ENCODE data around the gene OR10A6.

Gene OR10A6

GRCh38 chr11:7904917-7905316 lies 26.2 kb downstream of the OR10A6 start:
- H3K23ac ChIP-seq (ENCODE audit: low read length in 2 of 2), result no peak overlapping the region
- 73% methylated on average over 1 of the region's 3 CpGs for WGBS

DNA sequence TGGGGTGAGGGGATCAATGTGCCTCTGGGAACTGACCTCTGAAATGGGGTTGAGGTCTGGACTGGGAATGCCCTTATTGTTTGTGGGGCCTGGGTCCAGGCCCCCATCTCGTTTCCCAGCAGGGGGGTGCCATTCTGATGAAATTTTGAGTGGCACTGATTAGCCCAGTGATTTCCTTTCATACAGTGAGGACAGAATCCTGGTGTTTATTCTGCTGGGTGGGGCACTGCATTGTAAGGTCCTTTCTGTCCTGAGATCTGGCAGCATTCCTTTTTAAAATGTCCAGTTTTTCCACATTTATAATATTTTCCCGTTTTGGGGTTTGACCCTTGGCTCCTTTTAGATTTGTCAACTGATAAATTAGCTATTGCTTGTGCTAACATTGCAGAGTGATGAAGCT lies 27.1 kb downstream of the OR10A6 start:
- peaks cover 8% of the 10 kb centered on the region for H3K4me1 ChIP-seq (ENCODE audit: control insufficient read depth, insufficient read depth, low read depth, low read length)

More at GRCh38 chr11:7904917-7905316, 26.2 kb downstream of the OR10A6 start:
- Histone ChIP-seq H2BK15ac (ENCODE audit: low read depth, poor library complexity, severe bottlenecking) (no peak overlapping the region), H3K36me3 (ENCODE audit: control insufficient read depth in 1 of 2, insufficient read depth in 2 of 2, low read depth in 1 of 2, low read length in 2 of 2) (no peaks in the 10 kb centered on the region), H3K27ac (ENCODE audit: low read length, poor library complexity, severe bottlenecking) (peak overlapping the region; percentile 36), H2BK120ac (ENCODE audit: low read depth, low read length) (no peak overlapping the region), H3K4ac (ENCODE audit: low read depth in 1 of 2, low read length in 2 of 2) (no peak overlapping the region), H3K9ac (ENCODE audit: low read length) (no peak overlapping the region), H3K18ac (ENCODE audit: low read depth in 1 of 2, low read length in 2 of 2) (no peak overlapping the region), H3K4me2 (ENCODE audit: low read length, poor library complexity, severe bottlenecking) (peak overlapping the region; percentile 3), H3K9me3 (ENCODE audit: control insufficient read depth, low read length) (no peaks in the 10 kb centered on the region), H2BK5ac (ENCODE audit: low read depth, low read length, poor library complexity, severe bottlenecking) (no peak overlapping the region), H3K4me3 (ENCODE audit: insufficient read depth in 1 of 2, low read depth in 1 of 2, low read length in 2 of 2) (no peak overlapping the region), H3K14ac (ENCODE audit: low read length in 2 of 2) (no peak overlapping the region), H2BK12ac (ENCODE audit: low read length in 2 of 2) (no peak overlapping the region), H3K27me3 (ENCODE audit: control insufficient read depth in 1 of 2, insufficient read depth in 1 of 2, low read length in 2 of 2) (peaks cover 0 to 12% of the 10 kb centered on the region in 2 experiments), H2AFZ (ENCODE audit: low read depth, low read length) (no peak overlapping the region), H3K4me1 (ENCODE audit: control insufficient read depth, insufficient read depth, low read depth, low read length) (peaks cover 8% of the 10 kb centered on the region), H3K79me1 (replicated peaks; ENCODE audit: low read length, poor library complexity, severe bottlenecking) (no peaks in the 10 kb centered on the region), H4K91ac (ENCODE audit: low read length) (no peak overlapping the region), H4K8ac (ENCODE audit: low read length) (no peak overlapping the region), H2AK5ac (ENCODE audit: low read length, severe bottlenecking) (no peak overlapping the region)
- DNase-seq, result no peak

DNA sequence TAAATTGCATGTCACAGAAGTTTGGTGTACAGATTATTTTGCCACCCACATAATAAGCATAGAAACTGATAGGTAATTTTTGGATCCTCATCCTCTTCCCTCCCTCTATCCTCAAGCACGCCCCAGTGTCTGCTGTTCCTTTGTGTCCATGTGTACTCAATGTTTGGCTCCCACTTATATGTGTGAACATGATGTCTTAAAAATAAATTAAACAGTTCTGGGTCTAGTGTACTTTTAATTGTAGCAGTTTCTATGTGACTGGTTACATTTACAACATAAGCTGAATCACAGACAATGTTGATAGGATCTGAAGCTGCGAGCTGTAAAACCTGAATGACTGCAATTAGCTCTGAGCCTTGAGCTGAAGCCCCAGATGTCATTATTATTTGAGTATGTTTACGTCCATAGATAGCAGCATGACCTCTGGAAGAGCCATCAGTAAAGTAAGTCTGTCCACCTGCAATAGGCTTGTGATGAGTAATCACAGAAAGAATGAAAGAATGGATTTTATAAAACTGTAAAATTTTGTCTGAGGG lies 29.7 kb downstream of the OR10A6 start:
- Histone ChIP-seq H2BK12ac (ENCODE audit: low read length in 2 of 2) (no peak overlapping the region), H3K27ac (ENCODE audit: low read length, poor library complexity, severe bottlenecking) (no peak overlapping the region), H3K18ac (ENCODE audit: low read depth in 1 of 2, low read length in 2 of 2) (no peak overlapping the region), H4K91ac (ENCODE audit: low read length) (no peak overlapping the region), H3K23ac (ENCODE audit: low read length in 2 of 2) (no peak overlapping the region), H2BK120ac (ENCODE audit: low read depth, low read length) (no peak overlapping the region), H3K79me1 (replicated peaks; ENCODE audit: low read length, poor library complexity, severe bottlenecking) (no peaks in the 10 kb centered on the region), H2BK5ac (ENCODE audit: low read depth, low read length, poor library complexity, severe bottlenecking) (no peak overlapping the region), H3K4me2 (ENCODE audit: low read length, poor library complexity, severe bottlenecking) (no peak overlapping the region), H2AK5ac (ENCODE audit: low read length, severe bottlenecking) (no peak overlapping the region), H2BK15ac (ENCODE audit: low read depth, poor library complexity, severe bottlenecking) (no peak overlapping the region), H3K14ac (ENCODE audit: low read length in 2 of 2) (no peak overlapping the region), H4K8ac (ENCODE audit: low read length) (no peak overlapping the region), H3K9ac (ENCODE audit: low read length) (no peak overlapping the region), H3K4me3 (ENCODE audit: insufficient read depth in 1 of 2, low read depth in 1 of 2, low read length in 2 of 2) (no peak overlapping the region), H3K36me3 (ENCODE audit: control insufficient read depth in 1 of 2, insufficient read depth in 2 of 2, low read depth in 1 of 2, low read length in 2 of 2) (no peaks in the 10 kb centered on the region), H3K4ac (ENCODE audit: low read depth in 1 of 2, low read length in 2 of 2) (no peak overlapping the region), H3K9me3 (ENCODE audit: control insufficient read depth, low read length) (no peaks in the 10 kb centered on the region), H2AFZ (ENCODE audit: low read depth, low read length) (no peak overlapping the region), H3K27me3 (ENCODE audit: control insufficient read depth in 1 of 2, insufficient read depth in 1 of 2, low read length in 2 of 2) (peaks cover 0 to 12% of the 10 kb centered on the region in 2 experiments), H3K4me1 (ENCODE audit: control insufficient read depth, insufficient read depth, low read depth, low read length) (peaks cover 7% of the 10 kb centered on the region)
- 23% methylated on average over 2 of the region's 3 CpGs for WGBS
- DNase-seq, result no peak

More for the DNA sequence above, 27.1 kb downstream of the OR10A6 start:
- no peak overlapping the region for H3K18ac ChIP-seq (ENCODE audit: low read depth in 1 of 2, low read length in 2 of 2)
- no peak overlapping the region for H4K91ac ChIP-seq (ENCODE audit: low read length)
- WGBS, result 35% methylated on average over 1 of the region's 2 CpGs
- no peak overlapping the region for H2AFZ ChIP-seq (ENCODE audit: low read depth, low read length)
- no peaks in the 10 kb centered on the region for H3K79me1 ChIP-seq (replicated peaks; ENCODE audit: low read length, poor library complexity, severe bottlenecking)
- peaks cover 0 to 12% of the 10 kb centered on the region in 2 experiments for H3K27me3 ChIP-seq (ENCODE audit: control insufficient read depth in 1 of 2, insufficient read depth in 1 of 2, low read length in 2 of 2)
- no peak overlapping the region for H3K9ac ChIP-seq (ENCODE audit: low read length)
- H3K4me3 ChIP-seq (ENCODE audit: insufficient read depth in 1 of 2, low read depth in 1 of 2, low read length in 2 of 2), result no peak overlapping the region
- H3K4ac ChIP-seq (ENCODE audit: low read depth in 1 of 2, low read length in 2 of 2), result no peak overlapping the region
- H3K23ac ChIP-seq (ENCODE audit: low read length in 2 of 2), result no peak overlapping the region
- no peak overlapping the region for H3K14ac ChIP-seq (ENCODE audit: low read length in 2 of 2)
- H2BK5ac ChIP-seq (ENCODE audit: low read depth, low read length, poor library complexity, severe bottlenecking), result no peak overlapping the region
- no peak for DNase-seq
- H4K8ac ChIP-seq (ENCODE audit: low read length), result no peak overlapping the region
- H3K36me3 ChIP-seq (ENCODE audit: control insufficient read depth in 1 of 2, insufficient read depth in 2 of 2, low read depth in 1 of 2, low read length in 2 of 2), result no peaks in the 10 kb centered on the region
- no peak overlapping the region for H2BK15ac ChIP-seq (ENCODE audit: low read depth, poor library complexity, severe bottlenecking)
- no peak overlapping the region for H2BK120ac ChIP-seq (ENCODE audit: low read depth, low read length)
- peak overlapping the region; percentile 21 for H3K4me2 ChIP-seq (ENCODE audit: low read length, poor library complexity, severe bottlenecking)
- H3K9me3 ChIP-seq (ENCODE audit: control insufficient read depth, low read length), result no peaks in the 10 kb centered on the region
- no peak overlapping the region for H2BK12ac ChIP-seq (ENCODE audit: low read length in 2 of 2)
- H3K27ac ChIP-seq (ENCODE audit: low read length, poor library complexity, severe bottlenecking), result no peak overlapping the region
- H2AK5ac ChIP-seq (ENCODE audit: low read length, severe bottlenecking), result no peak overlapping the region

- Histone ChIP-seq H3K23ac (ENCODE audit: low read length in 2 of 2) (no peak overlapping the region), H2BK12ac (ENCODE audit: low read length in 2 of 2) (no peak overlapping the region), H3K4me2 (ENCODE audit: low read length, poor library complexity, severe bottlenecking) (no peak overlapping the region), H3K27me3 (ENCODE audit: control insufficient read depth in 1 of 2, insufficient read depth in 1 of 2, low read length in 2 of 2) (peaks cover 0 to 12% of the 10 kb centered on the region in 2 experiments), H2BK5ac (ENCODE audit: low read depth, low read length, poor library complexity, severe bottlenecking) (no peak overlapping the region), H3K18ac (ENCODE audit: low read depth in 1 of 2, low read length in 2 of 2) (no peak overlapping the region), H2BK120ac (ENCODE audit: low read depth, low read length) (no peak overlapping the region), H3K4me1 (ENCODE audit: control insufficient read depth, insufficient read depth, low read depth, low read length) (peaks cover 3% of the 10 kb centered on the region), H3K36me3 (ENCODE audit: control insufficient read depth in 1 of 2, insufficient read depth in 2 of 2, low read depth in 1 of 2, low read length in 2 of 2) (no peaks in the 10 kb centered on the region), H3K9ac (ENCODE audit: low read length) (no peak overlapping the region), H3K9me3 (ENCODE audit: control insufficient read depth, low read length) (no peaks in the 10 kb centered on the region), H2AK5ac (ENCODE audit: low read length, severe bottlenecking) (no peak overlapping the region), H2BK15ac (ENCODE audit: low read depth, poor library complexity, severe bottlenecking) (no peak overlapping the region), H3K27ac (ENCODE audit: low read length, poor library complexity, severe bottlenecking) (no peak overlapping the region), H3K4ac (ENCODE audit: low read depth in 1 of 2, low read length in 2 of 2) (no peak overlapping the region), H3K14ac (ENCODE audit: low read length in 2 of 2) (no peak overlapping the region), H2AFZ (ENCODE audit: low read depth, low read length) (no peak overlapping the region), H3K79me1 (replicated peaks; ENCODE audit: low read length, poor library complexity, severe bottlenecking) (no peaks in the 10 kb centered on the region), H4K91ac (ENCODE audit: low read length) (no peak overlapping the region), H4K8ac (ENCODE audit: low read length) (no peak overlapping the region), H3K4me3 (ENCODE audit: insufficient read depth in 1 of 2, low read depth in 1 of 2, low read length in 2 of 2) (no peak overlapping the region)
- no peak for DNase-seq
- 82% methylated on average over 2 of the region's 4 CpGs for WGBS
Observed at GRCh38 chr11:7900686-7901085, 30.4 kb downstream of the OR10A6 start.

Measured in mesenchymal stem cell (in vitro differentiated cells and primary cell).